H1 (cell line): ENCODE results near the gene MTURN.

Experiments used
- BCL11A ChIP-seq, 2 experiments: IDR thresholded peaks; one replicate each; pipeline ENCODE4 v1.6.1; 2011; ENCODE audit warnings: low read depth in 2 of 2, low read length in 2 of 2, mild to moderate bottlenecking in 2 of 2
- BRCA1 ChIP-seq: IDR thresholded peaks from 2 replicates; pipeline ENCODE4 v1.6.1; 2012; ENCODE audit warnings: low read depth, low read length, improper control_type of control experiment
- CTCF ChIP-seq, 3 experiments: IDR thresholded peaks; 1 replicate in 2 of 3; 2 replicates in 1 of 3; pipeline versions ENCODE4 v1.5.1 to v1.6.1; 2011; ENCODE audit warnings: low read length in 3 of 3, mild to moderate bottlenecking in 3 of 3, inconsistent platforms in 2 of 3, low read depth in 1 of 3, moderate library complexity in 1 of 3; ENCODE audit not compliant: insufficient read depth in 1 of 3; ENCODE audit errors: control extremely low read depth in 1 of 3
- EZH2 ChIP-seq: fragments of 200-600 bp; sonication (generic); IDR thresholded peaks from 2 replicates; pipeline ENCODE4 v1.7.1; 2012; ENCODE audit warnings: low read depth, mild to moderate bottlenecking, moderate library complexity, low read length, inconsistent platforms; ENCODE audit not compliant: severe bottlenecking
- POLR2A ChIP-seq, 2 experiments: IDR thresholded peaks; 1 replicate in 1 of 2; 2 replicates in 1 of 2; pipeline ENCODE4 v1.6.1; 2011; ENCODE audit warnings: low read depth in 2 of 2, low read length in 2 of 2, mild to moderate bottlenecking in 2 of 2; ENCODE audit errors: control extremely low read depth in 1 of 2

- no peak for TF ChIP-seq BCL11A (IDR thresholded peaks at IDR 0.05; ENCODE audit: low read depth in 2 of 2, low read length in 2 of 2)
- TF ChIP-seq BRCA1: no peak
- no peak for TF ChIP-seq CTCF (IDR thresholded peaks at IDR 0.05; ENCODE audit: control extremely low read depth in 1 of 3, insufficient read depth in 1 of 3, low read depth in 1 of 3, low read length in 3 of 3)
- no peak for TF ChIP-seq EZH2
- no peak for TF ChIP-seq POLR2A (IDR thresholded peaks at IDR 0.05; ENCODE audit: control extremely low read depth in 1 of 2, low read depth in 2 of 2, low read length in 2 of 2)
These were observed 20.7 kb downstream of the MTURN start for GRCh38 chr7:30155481-30155880.
